HEK293T (cell line): ENCODE data around the gene KRTAP10-2.
"Not testable (repeated sequence)": the region's sequence is repeated elsewhere in the genome, so short reads cannot be mapped to it uniquely, and the experiment has no call there.

ENCODE experiments used
- CTCF ChIA-PET: fragments of 350-600 bp; formaldehyde crosslinking; extraction: SDS; loops from one replicate; lab custom pipeline; 2021; ENCODE audit warnings: antibody characterized with exemption, inconsistent platforms; lab: Yijun Ruan, JAX
- POLR2A ChIA-PET: fragments of 350-600 bp; formaldehyde crosslinking; extraction: SDS; loops from one replicate; lab custom pipeline; 2020; ENCODE audit warnings: antibody characterized with exemption, inconsistent platforms; lab: Yijun Ruan, JAX
- DNase-seq: peaks from one replicate; pipeline ENCODE4 v3.0.0; 2012; ENCODE audit warnings: mixed read lengths; ENCODE audit errors: extremely low spot score
- ARNT ChIP-seq: fragments of 450-650 bp; IDR thresholded peaks from 2 replicates; pipeline ENCODE4 v1.6.1; 2017; ENCODE audit warnings: mild to moderate bottlenecking
- BHLHE40 ChIP-seq: fragments of 450-650 bp; IDR thresholded peaks from 2 replicates; pipeline ENCODE4 v1.6.1; 2016; ENCODE audit warnings: mild to moderate bottlenecking, moderate library complexity, borderline replicate concordance
- CTBP1 ChIP-seq: fragments of 450-650 bp; IDR thresholded peaks from 2 replicates; pipeline ENCODE4 v1.6.1; 2016; ENCODE audit warnings: borderline replicate concordance
- ELF4 ChIP-seq: fragments of 450-650 bp; IDR thresholded peaks from 2 replicates; pipeline ENCODE4 v1.6.1; 2017; ENCODE audit warnings: antibody characterized with exemption
- FOXA1 ChIP-seq: fragments of 450-650 bp; IDR thresholded peaks from 2 replicates; pipeline ENCODE4 v1.6.1; 2016; ENCODE audit warnings: mild to moderate bottlenecking
- FOXK2 ChIP-seq: fragments of 450-650 bp; IDR thresholded peaks from 2 replicates; pipeline ENCODE4 v1.6.1; 2016; ENCODE audit warnings: mild to moderate bottlenecking
- FOXM1 ChIP-seq: fragments of 450-650 bp; IDR thresholded peaks from 2 replicates; pipeline ENCODE4 v1.6.1; 2017; ENCODE audit warnings: mild to moderate bottlenecking, borderline replicate concordance
- HDGF ChIP-seq: fragments of 450-650 bp; IDR thresholded peaks from 2 replicates; pipeline ENCODE4 v1.6.1; 2017; ENCODE audit warnings: antibody characterized with exemption, borderline replicate concordance
- L3MBTL2 ChIP-seq: fragments of 450-650 bp; conservative IDR thresholded peaks from 2 replicates; pipeline ENCODE4 v1.6.1; 2016; ENCODE audit warnings: mild to moderate bottlenecking
- LEF1 ChIP-seq: fragments of 450-650 bp; IDR thresholded peaks from 2 replicates; pipeline ENCODE4 v1.6.1; 2017; ENCODE audit warnings: mild to moderate bottlenecking, borderline replicate concordance
- NFRKB ChIP-seq: fragments of 450-650 bp; IDR thresholded peaks from 2 replicates; pipeline ENCODE4 v1.6.1; 2016; ENCODE audit warnings: mild to moderate bottlenecking, moderate library complexity
- PKNOX1 ChIP-seq: fragments of 450-650 bp; IDR thresholded peaks from 2 replicates; pipeline ENCODE4 v1.6.1; 2016
- SP1 ChIP-seq: fragments of 450-650 bp; IDR thresholded peaks from 2 replicates; pipeline ENCODE4 v1.6.1; 2017
- SUZ12 ChIP-seq: fragments of 450-650 bp; IDR thresholded peaks from 2 replicates; pipeline ENCODE4 v1.6.1; 2016; ENCODE audit warnings: mild to moderate bottlenecking
- TARDBP ChIP-seq: fragments of 450-650 bp; IDR thresholded peaks from 2 replicates; pipeline ENCODE4 v1.6.1; 2016
- ZNF384 ChIP-seq: fragments of 450-650 bp; IDR thresholded peaks from 2 replicates; pipeline ENCODE4 v1.6.1; 2016

Gene KRTAP10-2

GRCh38 chr21:44551340-44551961 is at the start of gene KRTAP10-2:
TSS of gene KRTAP10-2 (minus strand) at chr21:44551505. CDS start at chr21:44551458, 47 bp downstream.
- no peak for TF ChIP-seq PKNOX1
- no peak for TF ChIP-seq ZNF384
- no peak for TF ChIP-seq NFRKB
- TF ChIP-seq SUZ12, result no peak
- no peak for TF ChIP-seq SP1
- TF ChIP-seq ARNT, result no peak
- no peak for TF ChIP-seq FOXM1
- TF ChIP-seq CTBP1, result no peak
- no peak for TF ChIP-seq ELF4
- TF ChIP-seq FOXK2, result no peak
- no peak for TF ChIP-seq TARDBP
- no peak for TF ChIP-seq FOXA1
- TF ChIP-seq BHLHE40, result no peak
- TF ChIP-seq HDGF, result no peak
- no peak for TF ChIP-seq L3MBTL2
- TF ChIP-seq LEF1, result no peak
- ChIA-PET CTCF (no interaction called here), POLR2A (no interaction called here)
- no peak for DNase-seq

GRCh38 chr21:44601091-44601490 is 49.8 kb upstream of the KRTAP10-2 start:
- DNase-seq, POLR2A ChIA-PET, CTCF ChIA-PET: not testable (repeated sequence)

GRCh38 chr21:44600118-44600978 is 49.0 kb upstream of the KRTAP10-2 start, which contains the start of gene KRTAP10-7:
TSS of gene KRTAP10-7 (plus strand) at chr21:44600597. CDS start at chr21:44600622, 25 bp downstream.
- DNase-seq, POLR2A ChIA-PET, CTCF ChIA-PET: not testable (repeated sequence)

- TF ChIP-seq ARNT (no peak), PKNOX1 (no peak), L3MBTL2 (no peak), HDGF (no peak), ELF4 (no peak), TARDBP (no peak), SP1 (no peak), BHLHE40 (no peak), LEF1 (no peak), SUZ12 (no peak), FOXM1 (no peak), FOXA1 (no peak), NFRKB (no peak), ZNF384 (no peak), FOXK2 (no peak), CTBP1 (no peak)
- ChIA-PET CTCF (no interaction called here), POLR2A (no interaction called here)
- no peak for DNase-seq
Observed at GRCh38 chr21:44599264-44600029, 48.1 kb upstream of the KRTAP10-2 start.

GRCh38 chr21:44598061-44598460 is 46.8 kb upstream of the KRTAP10-2 start:
- TF ChIP-seq PKNOX1, result no peak
- TF ChIP-seq SUZ12, result no peak
- no peak for TF ChIP-seq L3MBTL2
- TF ChIP-seq TARDBP, result no peak
- no peak for TF ChIP-seq SP1
- TF ChIP-seq HDGF, result no peak
- no peak for TF ChIP-seq ELF4
- TF ChIP-seq BHLHE40, result no peak
- TF ChIP-seq ZNF384, result no peak
- TF ChIP-seq ARNT, result no peak
- no peak for TF ChIP-seq FOXA1
- no peak for TF ChIP-seq NFRKB
- TF ChIP-seq FOXK2, result no peak
- no peak for TF ChIP-seq LEF1
- no peak for TF ChIP-seq CTBP1
- ChIA-PET POLR2A (no interaction called here), CTCF (no interaction called here)
- DNase-seq, result no peak
